Stimulated activated CD4-positive, alpha-beta T cell treated with anti-CD3 and anti-CD28 coated beads, Interleukin-1b, Interleukin-23, amount 100 ng/mL, for 48 hours (primary cell): ENCODE data around the gene PHF12.
A peak's percentile ranks its signal among the peaks of the same experiment; 100 is the strongest.

Experiments
- DNase-seq: peaks from one replicate; pipeline ENCODE4 v3.0.0-alpha.2; 2020

Gene PHF12

GRCh38 chr17:28951428-28951990 lies at the start of gene PHF12:
TSS of gene PHF12 (minus strand) at chr17:28951518. CDS start at chr17:28950960, 558 bp downstream.
- DNase-seq: peak; percentile 100

GRCh38 chr17:29000973-29001372 lies 49.7 kb upstream of the PHF12 start:
- DNase-seq: no peak

- DNase-seq: no peak
These were observed 47.9 kb upstream of the PHF12 start for GRCh38 chr17:28999206-28999605.

GRCh38 chr17:28997806-28998205 lies 46.5 kb upstream of the PHF12 start:
- no peak for DNase-seq

- DNase-seq: no peak
These were observed 45.3 kb upstream of the PHF12 start for GRCh38 chr17:28996554-28997096.

GRCh38 chr17:28993645-28994426 lies 42.5 kb upstream of the PHF12 start:
- no peak for DNase-seq

GRCh38 chr17:28992625-28993600 lies 41.6 kb upstream of the PHF12 start:
- no peak for DNase-seq

DNA sequence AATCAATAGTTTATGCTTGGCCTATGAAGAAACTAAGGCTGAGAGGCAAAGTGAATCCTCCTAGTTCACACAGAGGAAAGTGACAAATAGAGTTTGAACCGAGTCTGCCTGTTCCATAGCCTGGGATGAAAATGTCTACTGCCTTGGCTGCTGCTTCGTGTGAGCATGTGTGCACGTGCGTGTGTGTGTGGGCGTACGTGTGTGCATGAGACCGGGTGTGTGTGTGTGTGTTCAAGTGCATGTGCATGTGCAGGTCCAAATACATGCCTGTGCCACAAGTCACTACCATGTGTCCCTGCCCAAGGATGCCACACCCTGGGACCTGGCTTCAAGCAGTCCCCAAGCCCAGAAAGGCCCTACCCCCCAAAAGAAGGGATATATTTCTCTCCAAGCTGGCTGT lies 40.9 kb upstream of the PHF12 start:
- no peak for DNase-seq

DNA sequence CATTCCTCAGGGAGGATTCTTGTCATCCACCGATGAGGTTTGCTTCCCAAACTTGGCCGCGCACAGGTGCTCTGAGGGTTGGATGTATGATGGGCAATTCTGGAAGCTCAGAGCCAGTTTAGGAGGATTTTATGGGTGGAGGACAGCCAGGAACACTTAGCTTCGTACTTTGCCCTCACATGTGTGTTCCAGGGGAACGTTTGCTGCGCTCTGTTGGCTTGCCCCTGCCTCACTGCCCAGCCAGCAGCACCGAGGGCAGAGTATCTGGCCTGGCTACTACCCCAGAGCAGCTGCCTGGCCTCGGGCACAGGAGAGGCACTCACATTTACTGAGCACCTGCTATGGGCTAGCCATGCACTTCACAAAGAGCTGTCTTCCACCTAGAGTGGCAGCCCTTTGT lies 40.5 kb upstream of the PHF12 start:
- no peak for DNase-seq

DNA sequence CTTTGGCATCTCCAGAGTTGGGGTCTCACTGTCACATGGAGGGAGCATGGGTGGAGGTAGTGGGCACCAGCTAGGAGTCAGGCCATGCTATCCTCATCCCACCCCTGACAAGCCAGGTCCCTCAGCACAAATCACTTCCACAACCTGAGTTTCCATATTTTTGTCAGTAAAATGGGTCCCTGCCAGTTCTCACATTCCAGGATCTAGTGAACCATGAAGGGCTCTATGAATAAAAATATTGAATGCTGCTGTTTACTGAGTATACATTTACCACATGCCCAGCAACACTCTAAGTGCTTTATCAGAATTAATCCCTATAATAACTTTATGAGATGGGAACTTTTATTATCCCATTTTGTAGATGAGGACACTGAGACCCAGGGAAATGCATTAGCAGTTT lies 37.7 kb upstream of the PHF12 start:
- no peak for DNase-seq

GRCh38 chr17:28988475-28988874 lies 37.2 kb upstream of the PHF12 start:
- DNase-seq: no peak

DNA sequence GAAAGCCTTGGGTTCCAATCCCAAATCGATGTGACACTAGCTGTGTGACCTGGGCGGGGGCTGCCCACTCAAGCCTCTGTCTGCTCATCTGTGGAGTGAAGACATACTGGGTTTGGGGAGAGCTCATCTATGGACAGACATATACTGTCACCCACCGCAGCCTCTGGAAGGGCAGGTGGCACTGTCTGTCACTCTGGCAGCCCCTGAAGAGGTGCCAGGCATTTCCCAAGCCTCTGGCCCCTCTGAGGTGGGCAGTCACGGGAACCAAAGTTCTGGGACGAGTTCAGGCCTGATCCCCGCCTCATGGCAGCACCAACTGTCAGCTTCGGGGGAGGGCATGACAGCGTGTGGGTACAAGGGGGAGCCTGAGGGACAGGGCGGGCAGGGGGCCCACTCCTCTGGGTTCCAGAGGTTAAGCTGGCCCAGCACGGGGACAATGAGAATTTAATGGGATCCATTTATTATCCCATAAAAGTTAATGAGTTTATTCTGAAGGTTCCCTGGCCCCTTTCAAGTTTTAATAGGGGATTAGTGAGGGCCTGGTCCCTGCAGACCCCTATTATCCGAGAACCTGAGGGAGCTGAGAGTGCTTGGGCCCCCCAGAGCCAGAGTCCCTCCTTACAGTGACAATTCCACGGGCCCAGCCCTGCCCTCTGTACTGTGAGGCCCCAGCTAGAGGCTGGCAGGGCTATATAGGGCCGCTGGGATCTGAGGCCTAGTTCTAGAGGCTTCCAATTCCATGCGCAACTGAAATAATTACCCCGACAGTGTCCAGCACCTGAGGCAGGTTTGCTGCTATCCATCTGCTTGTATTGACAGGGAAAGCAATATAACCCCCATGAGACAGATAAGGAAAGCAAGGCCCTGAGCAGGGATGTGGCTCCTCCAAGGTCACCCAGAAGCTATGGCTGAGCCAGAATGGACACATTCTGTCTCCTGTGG lies 35.7 kb upstream of the PHF12 start:
- DNase-seq: no peak

DNA sequence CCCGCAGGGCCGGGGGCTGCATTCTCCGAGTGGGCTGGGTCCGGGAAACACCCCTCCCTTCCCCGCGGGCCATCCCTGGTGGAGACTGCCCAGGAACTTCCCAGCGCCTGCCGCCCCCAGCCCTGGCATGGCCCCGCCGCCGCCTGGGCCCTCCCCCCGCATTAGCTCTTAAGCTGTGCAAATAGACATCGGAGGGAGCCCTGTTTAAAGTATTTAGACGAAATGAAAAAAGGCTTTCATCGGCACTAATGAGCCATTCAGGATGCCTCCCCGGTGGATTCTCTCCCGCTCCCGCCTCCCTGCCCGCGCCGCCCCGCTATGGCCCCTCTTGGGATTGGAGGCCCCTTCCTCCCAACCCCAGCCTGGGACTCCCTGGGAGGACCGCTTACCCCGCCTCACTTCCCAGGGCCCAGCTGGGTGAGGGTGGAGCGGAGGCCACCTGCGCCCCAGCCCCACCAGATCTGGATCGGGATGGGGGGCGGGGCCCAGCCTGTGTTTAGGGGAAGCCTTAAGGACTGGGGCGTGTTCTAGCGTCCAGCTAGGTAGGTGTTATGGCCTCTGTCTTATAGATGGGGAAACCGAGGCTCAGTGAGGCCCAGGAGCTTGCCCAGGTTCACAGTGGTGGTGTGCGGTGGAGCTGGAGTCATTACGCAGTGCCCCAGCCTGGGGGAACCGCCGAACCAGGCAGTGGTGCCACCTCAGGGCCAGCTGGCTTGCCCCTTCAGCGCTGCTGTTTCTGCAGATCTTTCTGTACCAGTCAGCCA lies 34.8 kb upstream of the PHF12 start:
- DNase-seq: no peak

DNA sequence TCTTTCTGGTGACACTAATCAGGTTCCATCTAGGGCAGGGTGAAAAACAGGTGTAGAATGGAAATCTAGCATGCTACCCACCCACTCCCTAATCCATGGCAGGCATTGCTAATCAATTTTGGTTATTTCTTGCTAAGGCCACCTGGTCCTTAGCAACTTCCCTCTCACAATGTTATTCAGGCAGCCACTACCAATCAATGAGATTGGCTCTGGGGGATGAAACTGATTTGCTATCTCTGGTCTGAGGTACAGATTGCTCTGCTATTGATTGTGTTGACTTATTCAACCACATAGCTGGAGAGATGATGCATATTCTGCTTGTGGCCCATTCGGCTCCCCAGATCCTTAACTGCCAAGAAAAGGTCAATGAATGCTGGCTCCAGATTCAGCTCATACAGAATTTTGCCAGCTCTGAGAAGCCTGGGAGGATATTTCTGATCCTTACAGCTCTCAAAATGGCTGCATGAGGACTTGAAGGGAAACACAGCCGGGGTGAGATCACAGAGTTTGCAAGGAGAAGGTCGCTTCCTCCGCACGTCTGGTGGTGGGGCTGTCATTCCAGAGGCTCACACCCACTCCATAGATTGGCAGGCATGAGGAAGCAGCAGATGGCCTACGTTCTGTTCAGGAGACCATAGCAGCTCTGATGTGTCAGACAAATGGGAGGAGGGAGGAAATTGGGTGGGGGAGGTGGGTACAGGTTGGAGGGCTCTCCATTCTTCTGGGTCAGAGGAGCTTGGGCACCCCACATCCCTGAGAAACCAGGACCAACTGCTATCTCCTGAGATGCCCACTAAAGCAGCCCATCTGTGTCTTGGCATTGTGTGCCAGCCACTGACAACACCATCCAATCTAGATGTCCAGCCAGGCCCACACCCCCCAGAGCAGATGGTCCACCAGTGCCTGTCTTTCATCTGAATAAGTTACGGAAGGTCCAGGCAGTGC lies 32.2 kb upstream of the PHF12 start:
- no peak for DNase-seq

GRCh38 chr17:28982131-28982793 lies 30.9 kb upstream of the PHF12 start:
- DNase-seq: peak; percentile 47

DNA sequence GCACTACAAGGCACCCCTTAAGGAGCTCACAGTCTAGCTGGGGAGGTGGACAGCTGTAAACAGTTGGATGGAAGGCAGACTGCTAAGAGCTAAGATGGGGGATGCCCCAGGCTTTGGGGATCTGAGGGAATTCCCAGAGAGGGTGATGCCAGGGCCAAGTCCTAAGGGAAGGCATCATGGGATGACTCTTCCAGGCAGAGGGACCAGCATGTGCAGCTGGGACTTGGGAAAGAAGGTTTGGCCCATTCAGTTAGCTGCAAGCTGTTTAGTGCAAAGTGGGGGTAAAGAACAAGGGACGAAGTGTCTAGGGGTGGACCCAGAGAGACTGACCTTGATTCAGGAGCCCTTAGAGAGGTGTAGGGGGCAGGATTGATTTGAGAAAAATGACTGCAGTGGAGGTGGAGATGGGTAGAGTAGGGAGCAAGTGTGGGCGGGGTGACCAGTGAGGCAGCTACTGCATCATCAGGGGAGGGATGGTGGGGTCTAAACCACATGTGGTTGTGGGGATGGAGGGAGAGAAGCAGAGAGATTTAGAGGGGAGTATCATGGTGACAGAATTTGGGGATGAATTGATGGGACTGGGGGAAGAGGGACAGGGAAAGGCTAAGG lies 27.1 kb upstream of the PHF12 start:
- no peak for DNase-seq

GRCh38 chr17:28977659-28978355 lies 26.5 kb upstream of the PHF12 start:
- no peak for DNase-seq

- DNase-seq: no peak
These were observed 24.3 kb upstream of the PHF12 start for GRCh38 chr17:28975646-28976045.
